DMS53 treated with DMSO at 0.1 percent for 48 hours (cell line): ENCODE data around the gene HHAT.

ENCODE experiments used
- DNase-seq: peaks from one replicate; lab custom pipeline; 2025; ENCODE audit not compliant: unreplicated experiment; lab: John Stamatoyannopoulos, UW

Gene HHAT

DNA sequence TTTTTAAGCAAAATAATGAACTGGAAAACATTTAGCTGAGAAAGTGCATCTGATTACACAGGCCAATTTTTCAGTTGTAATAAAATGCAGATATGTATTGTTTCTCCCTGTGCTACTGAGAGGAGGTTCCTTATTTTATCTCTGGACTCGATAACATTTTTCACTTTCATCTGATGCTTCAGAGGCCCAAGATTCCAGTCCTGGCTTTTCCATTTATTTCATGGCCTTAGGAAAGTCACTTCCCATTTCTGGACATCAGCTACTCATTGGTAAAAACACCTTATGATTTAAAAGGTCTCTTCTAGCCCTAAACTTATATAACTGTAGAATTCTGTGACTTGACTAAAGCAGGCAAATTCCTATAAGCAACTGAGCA lies 203.5 kb downstream of the HHAT start:
- DNase-seq = no peak

GRCh38 chr1:210535761-210536160 lies 207.1 kb downstream of the HHAT start:
- no peak for DNase-seq

- DNase-seq = no peak
Measured at GRCh38 chr1:210536254-210536961, 207.7 kb downstream of the HHAT start.

DNA sequence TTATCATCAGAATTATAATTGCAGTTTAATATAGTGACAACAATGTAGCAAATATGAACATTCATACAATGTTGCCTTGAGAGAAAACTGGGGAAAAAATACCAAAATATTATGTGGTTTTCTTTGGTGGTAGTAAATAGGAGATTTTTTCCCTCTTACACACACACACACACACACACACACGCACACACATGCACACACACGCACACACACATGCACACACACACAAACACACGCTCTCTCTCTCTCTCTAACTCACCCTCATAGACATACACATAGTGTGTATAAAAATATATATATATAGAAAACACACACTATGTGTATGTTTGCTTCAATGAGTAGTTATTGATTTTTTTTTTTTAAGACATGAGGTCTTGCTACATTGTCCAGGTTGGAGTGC lies 211.6 kb downstream of the HHAT start:
- no peak for DNase-seq

GRCh38 chr1:210541680-210542358 lies 213.1 kb downstream of the HHAT start:
- peak; percentile 6 for DNase-seq

DNA sequence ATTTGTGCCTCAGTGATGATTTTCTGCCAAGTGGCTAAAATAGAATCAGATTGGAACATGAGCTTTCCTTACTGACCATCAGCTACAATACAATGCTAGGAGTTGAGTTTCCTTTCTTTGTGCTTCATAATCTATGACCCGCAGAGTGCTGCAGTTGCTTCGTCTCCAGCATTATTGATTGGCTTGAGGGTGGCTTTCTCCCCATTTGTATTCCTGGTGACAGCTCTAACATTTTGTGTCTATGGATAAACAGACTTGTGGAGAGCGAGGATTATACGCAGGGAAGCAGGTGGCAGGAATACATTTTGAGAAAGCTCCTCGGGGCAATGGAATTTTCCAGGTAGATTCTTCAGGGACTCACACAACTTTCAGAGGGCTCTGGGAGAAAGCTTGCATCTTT lies 223.2 kb downstream of the HHAT start:
- no peak for DNase-seq

- DNase-seq = no peak
Measured at GRCh38 chr1:210553711-210554110, 225.0 kb downstream of the HHAT start.

DNA sequence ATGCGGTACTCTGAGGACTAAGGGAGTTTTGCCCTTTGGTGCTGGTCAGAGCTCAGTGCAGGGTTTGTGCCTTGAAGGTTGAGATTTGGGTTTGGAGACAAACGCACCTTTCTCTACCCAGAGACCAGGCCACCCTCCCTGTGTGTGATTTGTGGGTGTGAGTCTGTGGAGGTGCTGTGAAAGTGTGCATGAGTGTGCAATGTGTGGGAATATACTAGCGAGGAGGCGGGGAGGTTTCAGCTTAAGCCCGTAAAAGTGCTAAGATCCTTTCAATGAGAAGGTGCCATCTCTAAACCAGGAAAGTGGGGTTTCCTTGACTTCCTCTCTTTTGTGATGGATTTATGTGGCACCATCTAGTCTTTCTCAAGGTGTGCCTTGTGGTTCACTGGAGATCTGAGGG lies 225.7 kb downstream of the HHAT start:
- no peak for DNase-seq

- no peak for DNase-seq
Measured at GRCh38 chr1:210556475-210556874, 227.8 kb downstream of the HHAT start.

GRCh38 chr1:210557426-210558077 lies 228.8 kb downstream of the HHAT start:
- no peak for DNase-seq

- peak; percentile 22 for DNase-seq
Measured at GRCh38 chr1:210558302-210558701, 229.6 kb downstream of the HHAT start.

DNA sequence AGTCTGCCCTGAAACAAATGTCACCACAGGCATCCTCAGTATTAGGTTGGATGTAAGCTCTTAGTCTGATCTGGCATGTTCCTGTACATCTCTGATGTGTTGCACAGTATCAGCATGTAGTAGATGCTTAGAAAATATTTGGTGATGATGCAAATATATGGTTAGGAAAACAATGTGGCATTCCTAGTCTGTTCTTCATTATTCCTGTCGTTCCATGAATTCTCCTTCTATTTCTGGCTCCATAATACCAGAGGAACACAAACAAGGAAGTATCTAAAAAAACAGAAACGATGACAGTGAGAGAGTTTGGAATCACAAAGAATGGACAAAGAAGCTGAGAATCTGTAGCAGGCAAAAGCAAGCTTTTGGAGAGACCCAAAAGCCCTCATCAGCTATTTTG lies 236.6 kb downstream of the HHAT start:
- DNase-seq = no peak

GRCh38 chr1:210568631-210569030 lies 239.9 kb downstream of the HHAT start:
- DNase-seq = peak; percentile 72

- DNase-seq = no peak
Measured at GRCh38 chr1:210570116-210570515, 241.4 kb downstream of the HHAT start.

DNA sequence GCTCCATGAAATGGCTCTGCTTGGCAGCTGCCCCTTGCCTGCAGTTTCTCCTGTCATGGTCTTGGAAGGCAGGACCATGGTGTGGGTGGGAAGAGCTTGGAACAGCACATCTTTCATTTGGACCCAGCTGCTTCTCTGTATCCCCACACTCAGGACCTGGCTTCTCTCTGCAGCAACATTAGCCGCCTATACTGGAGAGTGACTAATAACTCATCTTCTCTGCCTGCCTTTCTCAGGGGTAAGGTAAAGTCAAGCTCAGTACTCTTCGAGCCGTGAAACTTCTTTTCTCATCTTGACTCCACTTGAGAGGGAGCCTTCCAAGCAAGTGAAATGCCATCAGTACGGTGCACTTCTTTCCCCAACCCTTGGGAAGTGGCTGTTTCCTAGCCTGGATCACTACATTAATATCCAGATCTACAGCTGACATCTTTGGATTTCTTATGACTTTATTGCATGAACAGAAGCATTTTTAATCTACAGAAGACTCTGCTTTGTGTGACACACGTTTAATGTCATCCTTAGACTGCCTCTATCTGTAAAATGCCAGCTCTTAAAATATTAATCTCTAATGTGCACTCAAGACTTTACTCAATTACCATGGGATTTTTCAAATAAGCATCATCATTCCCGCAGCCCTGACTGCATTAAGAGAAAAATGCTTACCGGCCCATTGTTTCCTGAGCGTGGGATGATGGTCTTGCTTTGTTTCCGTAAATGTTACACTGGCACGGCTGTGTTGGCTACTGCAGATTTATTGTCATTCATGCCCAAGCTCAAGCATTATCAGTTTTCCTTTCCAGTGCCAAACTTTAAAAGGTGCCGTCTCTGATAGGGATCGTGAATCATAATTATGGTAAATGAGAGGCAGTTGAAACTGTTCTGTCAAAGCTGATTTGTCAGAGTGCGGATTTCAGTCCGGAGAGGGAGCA lies 242.9 kb downstream of the HHAT start:
- no peak for DNase-seq

- no peak for DNase-seq
Measured at GRCh38 chr1:210573141-210573540, 244.4 kb downstream of the HHAT start.

DNA sequence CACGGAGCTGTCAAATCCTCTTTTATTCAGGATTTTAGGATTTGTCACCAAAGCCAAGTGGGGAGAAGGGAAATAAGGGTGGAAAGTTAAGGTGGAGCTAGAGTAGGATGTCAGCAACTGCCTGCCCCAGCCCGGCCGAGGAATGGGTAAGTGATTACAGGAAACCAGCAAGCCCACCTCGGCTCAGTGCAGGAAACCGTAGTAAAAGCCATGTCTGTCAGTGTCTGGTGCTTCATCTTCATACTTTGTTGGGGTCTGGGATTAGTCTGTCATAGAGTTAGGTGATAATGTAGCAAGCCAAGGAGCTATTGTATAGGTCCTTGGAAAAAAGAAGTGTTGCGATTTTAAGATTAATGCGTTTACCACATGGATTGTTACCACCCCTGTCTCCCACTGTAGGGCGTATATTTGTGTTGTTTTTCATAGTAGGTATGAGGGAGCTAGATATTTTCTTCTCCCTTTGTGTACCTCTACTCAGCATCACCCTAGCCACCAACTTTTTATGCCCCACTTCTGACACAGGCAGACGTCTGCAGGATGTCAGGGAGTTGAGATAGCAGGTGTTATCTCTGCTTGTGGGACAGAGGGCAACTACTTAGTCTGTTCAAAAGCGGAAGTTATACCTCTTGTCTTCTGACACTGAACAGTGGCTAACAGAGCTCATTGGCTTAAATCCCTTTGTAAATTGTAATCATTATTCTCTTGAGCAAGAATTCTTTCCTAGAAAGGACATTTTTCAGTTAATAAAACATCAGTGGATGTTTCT lies 253.7 kb downstream of the HHAT start:
- DNase-seq = no peak

- peak; percentile 91 for DNase-seq
Measured at GRCh38 chr1:210584439-210585113, 255.9 kb downstream of the HHAT start.

DNA sequence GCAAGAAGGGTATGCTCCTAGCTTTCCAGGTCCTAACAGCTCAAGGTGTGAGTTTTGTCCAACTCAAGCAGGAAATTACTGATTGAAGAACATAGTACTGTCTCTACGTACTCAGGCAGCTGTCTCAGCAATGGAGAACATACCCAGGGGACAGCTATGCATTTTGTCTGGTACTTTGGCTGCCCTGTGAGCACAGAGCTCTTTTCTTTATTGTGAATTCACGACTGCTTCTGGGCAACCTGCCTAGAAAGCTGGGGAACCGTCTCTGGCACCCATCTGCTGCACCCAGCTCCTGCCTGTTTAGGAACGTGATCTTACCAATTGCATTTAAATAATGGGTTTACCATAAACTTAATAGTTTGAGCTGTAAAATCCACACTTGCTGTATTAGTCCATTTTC lies 258.1 kb downstream of the HHAT start:
- DNase-seq = no peak

- no peak for DNase-seq
Measured at GRCh38 chr1:210587566-210587965, 258.9 kb downstream of the HHAT start.
